GM23338 (cell line): ENCODE results near the gene SCNN1B. TPM values are rescaled to one million over a fixed set of nuclear protein-coding genes. Genes with fewer than 3 reads are reported as not detected.

ENCODE experiments used
- ATAC-seq: fragments of 200-7000 bp; cut with Tn5 transposase; 3 replicates; pipeline ENCODE4 v1.9.1; 2020
- DNase-seq: peaks from one replicate; pipeline ENCODE4 v3.0.0-alpha.2; 2015; ENCODE audit warnings: low spot score
- H2AFZ ChIP-seq: fragments of 200-600 bp; sonication (generic); 2 replicates; pipeline ENCODE4 v1.8.0; 2016; ENCODE audit warnings: antibody characterized with exemption, mild to moderate bottlenecking, moderate library complexity
- H3F3A ChIP-seq: fragments of 200-600 bp; sonication (generic); replicated peaks from 2 replicates; pipeline ENCODE4 v1.8.0; 2017; ENCODE audit warnings: antibody characterized with exemption, mixed run types, low read depth
- H3K27ac ChIP-seq: fragments of 200-600 bp; sonication (generic); 2 replicates; pipeline ENCODE4 v1.6.1; 2016; ENCODE audit warnings: low read depth
- H3K27me3 ChIP-seq: fragments of 200-600 bp; sonication (generic); 2 replicates; pipeline ENCODE4 v1.8.0; 2016; ENCODE audit warnings: mild to moderate bottlenecking, mixed run types, moderate library complexity; ENCODE audit not compliant: insufficient read depth
- H3K36me3 ChIP-seq: fragments of 200-600 bp; sonication (generic); 2 replicates; pipeline ENCODE4 v1.8.0; 2016; ENCODE audit warnings: mild to moderate bottlenecking; ENCODE audit not compliant: insufficient read depth
- H3K4me1 ChIP-seq: fragments of 200-600 bp; sonication (generic); 2 replicates; pipeline ENCODE4 v1.8.0; 2016; ENCODE audit warnings: mild to moderate bottlenecking, moderate library complexity; ENCODE audit not compliant: insufficient read depth
- H3K4me2 ChIP-seq: fragments of 200-600 bp; sonication (generic); 2 replicates; pipeline ENCODE4 v1.7.1; 2017; ENCODE audit warnings: mixed run types
- H3K4me3 ChIP-seq: fragments of 200-600 bp; sonication (generic); 2 replicates; pipeline ENCODE4 v1.6.1; 2016; ENCODE audit warnings: mixed run types
- H3K79me2 ChIP-seq: fragments of 200-600 bp; sonication (generic); replicated peaks from 2 replicates; pipeline ENCODE4 v1.8.0; 2017; ENCODE audit warnings: mild to moderate bottlenecking; ENCODE audit not compliant: insufficient read depth
- H3K9me2 ChIP-seq: fragments of 200-600 bp; sonication (generic); 2 replicates; pipeline ENCODE4 v1.8.0; 2017; ENCODE audit not compliant: insufficient read depth
- H4K20me1 ChIP-seq: fragments of 200-600 bp; sonication (generic); replicated peaks from 2 replicates; pipeline ENCODE4 v1.8.0; 2017; ENCODE audit warnings: mild to moderate bottlenecking; ENCODE audit not compliant: insufficient read depth
- H3K27ac Mint-ChIP-seq: 2 replicates; pipeline ENCODE4 v1.8.0; 2020; ENCODE audit warnings: inconsistent platforms, mild to moderate bottlenecking, moderate library complexity, mixed read lengths
- H3K27me3 Mint-ChIP-seq: 3 replicates; pipeline ENCODE4 v1.8.0; 2022; ENCODE audit warnings: low read depth, mild to moderate bottlenecking, moderate library complexity, mixed read lengths, inconsistent platforms; ENCODE audit not compliant: insufficient read depth, poor library complexity
- H3K36me3 Mint-ChIP-seq: 3 replicates; pipeline ENCODE4 v1.8.0; 2021; ENCODE audit warnings: low read depth, mild to moderate bottlenecking, inconsistent platforms, moderate library complexity, mixed read lengths
- H3K4me1 Mint-ChIP-seq: 3 replicates; pipeline ENCODE4 v1.8.0; 2020; ENCODE audit warnings: mild to moderate bottlenecking, inconsistent platforms, mixed read lengths
- H3K4me3 Mint-ChIP-seq: 3 replicates; pipeline ENCODE4 v1.8.0; 2021; ENCODE audit warnings: moderate library complexity, mild to moderate bottlenecking, inconsistent platforms, mixed read lengths
- H3K9me3 Mint-ChIP-seq: 3 replicates; pipeline ENCODE4 v1.8.0; 2020; ENCODE audit warnings: moderate library complexity, mild to moderate bottlenecking, inconsistent platforms, mixed read lengths
- CREB1 ChIP-seq: fragments of 250-450 bp; sonication (Bioruptor Pico); IDR thresholded peaks from 2 replicates; pipeline ENCODE4 v1.5.0; 2020; ENCODE audit warnings: low read depth, mild to moderate bottlenecking, moderate library complexity
- EZH2phosphoT487 ChIP-seq: fragments of 200-600 bp; sonication (generic); IDR thresholded peaks from one replicate; pipeline ENCODE4 v1.8.1; 2018; ENCODE audit warnings: antibody characterized with exemption; ENCODE audit not compliant: unreplicated experiment
- JUNB ChIP-seq: IDR thresholded peaks from one replicate; pipeline ENCODE4 v1.6.1; 2016; ENCODE audit warnings: antibody characterized with exemption; ENCODE audit not compliant: unreplicated experiment
- NANOG ChIP-seq: IDR thresholded peaks from 2 replicates; pipeline ENCODE4 v1.6.1; 2016; ENCODE audit warnings: antibody characterized with exemption, borderline replicate concordance
- POLR2AphosphoS5 ChIP-seq: IDR thresholded peaks from 2 replicates; pipeline ENCODE4 v1.6.1; 2016; ENCODE audit warnings: antibody characterized with exemption, low read depth
- ZNF114 ChIP-seq: fragments of 250-450 bp; sonication (Bioruptor Pico); IDR thresholded peaks from 2 replicates; pipeline ENCODE4 v1.5.0; 2020; ENCODE audit warnings: mild to moderate bottlenecking, moderate library complexity
- ZNF331 ChIP-seq: fragments of 250-450 bp; sonication (Bioruptor Pico); IDR thresholded peaks from 2 replicates; pipeline ENCODE4 v1.5.0; 2020; ENCODE audit warnings: low read depth, mild to moderate bottlenecking, moderate library complexity
- polyA plus RNA-seq: library from polyadenylated mRNA; unstranded; fragments of >200 nt; fragmentation: Nextera tagmentation; extraction: Ambion mirVana; gene quantifications from 2 replicates; pipeline ENCODE4 v1.2.1, GENCODE V29; 2016
- total RNA-seq: library from RNA; depleted of rRNA; stranded (reverse); fragments of >200 nt; shearing (Covaris generic); gene quantifications from 2 replicates; pipeline ENCODE4 v1.2.3, GENCODE V29; 2014
- TF ChIP-seq, protein P1 (sequence below): IDR thresholded peaks from one replicate; pipeline ENCODE4 v1.6.1; 2018; ENCODE audit warnings: antibody characterized with exemption; ENCODE audit not compliant: unreplicated experiment
- TF ChIP-seq, protein P2 (sequence below): IDR thresholded peaks from 2 replicates; pipeline ENCODE4 v1.6.1; 2016; ENCODE audit warnings: antibody characterized with exemption
- TF ChIP-seq, protein P3 (sequence below), 2 experiments: fragments of 200-600 bp in 1 of 2; sonication (generic) in 1 of 2; conservative IDR thresholded peaks; 2 replicates each; pipeline versions ENCODE4 v1.5.1 to v1.6.1; 2016 to 2017; ENCODE audit warnings: antibody characterized with exemption in 2 of 2, low read depth in 2 of 2, mild to moderate bottlenecking in 2 of 2, moderate library complexity in 1 of 2

Gene SCNN1B
- total and polyA plus RNA-seq, 2 experiments from 2014 or later, result 0.78 to 1.1 TPM

DNA sequence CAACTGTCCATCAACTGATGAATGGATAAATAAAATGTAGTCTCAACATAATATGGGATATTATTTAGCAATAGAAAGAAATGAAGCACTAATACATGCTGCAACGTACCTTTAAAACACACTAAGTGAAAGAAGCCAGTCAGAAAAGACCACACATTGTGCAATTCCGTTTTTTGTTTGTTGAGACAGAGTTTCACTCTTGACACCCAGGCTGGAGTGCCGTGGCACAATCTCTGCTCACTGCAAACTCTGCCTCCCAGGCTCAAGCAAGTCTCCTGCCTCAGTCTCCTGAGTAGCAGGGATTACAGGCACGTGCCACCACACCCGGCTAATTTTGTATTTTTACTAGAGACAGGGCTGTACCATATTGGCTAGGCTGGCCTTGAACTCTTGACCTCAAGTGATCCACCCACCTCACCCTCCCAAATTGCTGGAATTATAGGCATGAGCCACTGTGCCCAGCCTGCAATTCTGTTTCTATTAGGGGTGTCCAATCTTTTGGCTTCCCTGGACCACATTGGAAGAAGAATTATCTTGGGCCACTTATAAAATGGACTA, 40.1 kb downstream of the SCNN1B start:
- Histone ChIP-seq H3K27me3 (no peaks in the 10 kb centered on the region), H3K4me1 (no peaks in the 10 kb centered on the region), H3K36me3 (no peaks in the 10 kb centered on the region), H3K79me2 (no peaks in the 10 kb centered on the region), H2AFZ (no peak overlapping the region), H3K9me2 (0 out of 2 replicates have a peak, but pooled peaks cover 3% of the 10 kb centered on the region), H3K27ac (no peak overlapping the region), H4K20me1 (no peaks in the 10 kb centered on the region), H3F3A (no peaks in the 10 kb centered on the region), H3K4me3 (no peak overlapping the region), H3K4me2 (no peak overlapping the region)
- Mint-ChIP-seq H3K36me3 (no peaks in the 10 kb centered on the region), H3K9me3 (no peaks in the 10 kb centered on the region), H3K4me1 (peaks cover 13% of the 10 kb centered on the region; the same call in 2 of the 3 replicates), H3K27me3 (no peaks in the 10 kb centered on the region), H3K4me3 (no peak overlapping the region), H3K27ac (no peak overlapping the region)
- ATAC-seq (no peak), DNase-seq (no peak)
- TF ChIP-seq, protein P1, sequence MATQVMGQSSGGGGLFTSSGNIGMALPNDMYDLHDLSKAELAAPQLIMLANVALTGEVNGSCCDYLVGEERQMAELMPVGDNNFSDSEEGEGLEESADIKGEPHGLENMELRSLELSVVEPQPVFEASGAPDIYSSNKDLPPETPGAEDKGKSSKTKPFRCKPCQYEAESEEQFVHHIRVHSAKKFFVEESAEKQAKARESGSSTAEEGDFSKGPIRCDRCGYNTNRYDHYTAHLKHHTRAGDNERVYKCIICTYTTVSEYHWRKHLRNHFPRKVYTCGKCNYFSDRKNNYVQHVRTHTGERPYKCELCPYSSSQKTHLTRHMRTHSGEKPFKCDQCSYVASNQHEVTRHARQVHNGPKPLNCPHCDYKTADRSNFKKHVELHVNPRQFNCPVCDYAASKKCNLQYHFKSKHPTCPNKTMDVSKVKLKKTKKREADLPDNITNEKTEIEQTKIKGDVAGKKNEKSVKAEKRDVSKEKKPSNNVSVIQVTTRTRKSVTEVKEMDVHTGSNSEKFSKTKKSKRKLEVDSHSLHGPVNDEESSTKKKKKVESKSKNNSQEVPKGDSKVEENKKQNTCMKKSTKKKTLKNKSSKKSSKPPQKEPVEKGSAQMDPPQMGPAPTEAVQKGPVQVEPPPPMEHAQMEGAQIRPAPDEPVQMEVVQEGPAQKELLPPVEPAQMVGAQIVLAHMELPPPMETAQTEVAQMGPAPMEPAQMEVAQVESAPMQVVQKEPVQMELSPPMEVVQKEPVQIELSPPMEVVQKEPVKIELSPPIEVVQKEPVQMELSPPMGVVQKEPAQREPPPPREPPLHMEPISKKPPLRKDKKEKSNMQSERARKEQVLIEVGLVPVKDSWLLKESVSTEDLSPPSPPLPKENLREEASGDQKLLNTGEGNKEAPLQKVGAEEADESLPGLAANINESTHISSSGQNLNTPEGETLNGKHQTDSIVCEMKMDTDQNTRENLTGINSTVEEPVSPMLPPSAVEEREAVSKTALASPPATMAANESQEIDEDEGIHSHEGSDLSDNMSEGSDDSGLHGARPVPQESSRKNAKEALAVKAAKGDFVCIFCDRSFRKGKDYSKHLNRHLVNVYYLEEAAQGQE, result no peak
- TF ChIP-seq JUNB (no peak), ZNF114 (CRISPR knock-in tag) (no peak), NANOG (no peak), EZH2phosphoT487 (no peak), CREB1 (CRISPR knock-in tag) (no peak), ZNF331 (CRISPR knock-in tag) (no peak), POLR2AphosphoS5 (no peak)
- TF ChIP-seq, protein P2, sequence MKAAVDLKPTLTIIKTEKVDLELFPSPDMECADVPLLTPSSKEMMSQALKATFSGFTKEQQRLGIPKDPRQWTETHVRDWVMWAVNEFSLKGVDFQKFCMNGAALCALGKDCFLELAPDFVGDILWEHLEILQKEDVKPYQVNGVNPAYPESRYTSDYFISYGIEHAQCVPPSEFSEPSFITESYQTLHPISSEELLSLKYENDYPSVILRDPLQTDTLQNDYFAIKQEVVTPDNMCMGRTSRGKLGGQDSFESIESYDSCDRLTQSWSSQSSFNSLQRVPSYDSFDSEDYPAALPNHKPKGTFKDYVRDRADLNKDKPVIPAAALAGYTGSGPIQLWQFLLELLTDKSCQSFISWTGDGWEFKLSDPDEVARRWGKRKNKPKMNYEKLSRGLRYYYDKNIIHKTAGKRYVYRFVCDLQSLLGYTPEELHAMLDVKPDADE, result no peak
- TF ChIP-seq, protein P3, sequence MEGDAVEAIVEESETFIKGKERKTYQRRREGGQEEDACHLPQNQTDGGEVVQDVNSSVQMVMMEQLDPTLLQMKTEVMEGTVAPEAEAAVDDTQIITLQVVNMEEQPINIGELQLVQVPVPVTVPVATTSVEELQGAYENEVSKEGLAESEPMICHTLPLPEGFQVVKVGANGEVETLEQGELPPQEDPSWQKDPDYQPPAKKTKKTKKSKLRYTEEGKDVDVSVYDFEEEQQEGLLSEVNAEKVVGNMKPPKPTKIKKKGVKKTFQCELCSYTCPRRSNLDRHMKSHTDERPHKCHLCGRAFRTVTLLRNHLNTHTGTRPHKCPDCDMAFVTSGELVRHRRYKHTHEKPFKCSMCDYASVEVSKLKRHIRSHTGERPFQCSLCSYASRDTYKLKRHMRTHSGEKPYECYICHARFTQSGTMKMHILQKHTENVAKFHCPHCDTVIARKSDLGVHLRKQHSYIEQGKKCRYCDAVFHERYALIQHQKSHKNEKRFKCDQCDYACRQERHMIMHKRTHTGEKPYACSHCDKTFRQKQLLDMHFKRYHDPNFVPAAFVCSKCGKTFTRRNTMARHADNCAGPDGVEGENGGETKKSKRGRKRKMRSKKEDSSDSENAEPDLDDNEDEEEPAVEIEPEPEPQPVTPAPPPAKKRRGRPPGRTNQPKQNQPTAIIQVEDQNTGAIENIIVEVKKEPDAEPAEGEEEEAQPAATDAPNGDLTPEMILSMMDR (conservative IDR thresholded peaks at IDR 0.05; ENCODE audit: low read depth in 2 of 2), result no peak
